IMR-90 (cell line): ENCODE measurements around the gene NBEA.

ENCODE experiments used
- BHLHE40 ChIP-seq: fragments of 150-350 bp; IDR thresholded peaks from 2 replicates; pipeline ENCODE4 v1.6.1; 2016; ENCODE audit warnings: mild to moderate bottlenecking, low read depth, low read length
- CTCF ChIP-seq: conservative IDR thresholded peaks from 2 replicates; pipeline ENCODE4 v1.5.1; 2012; ENCODE audit warnings: mild to moderate bottlenecking, low read depth, low read length, improper control_type of control experiment
- MAFK ChIP-seq: IDR thresholded peaks from 2 replicates; pipeline ENCODE4 v1.6.1; 2012; ENCODE audit warnings: low read depth, low read length, improper control_type of control experiment
- POLR2A ChIP-seq: IDR thresholded peaks from 2 replicates; pipeline ENCODE4 v1.6.1; 2012; ENCODE audit warnings: mild to moderate bottlenecking, low read depth, low read length
- RCOR1 ChIP-seq: IDR thresholded peaks from 2 replicates; pipeline ENCODE4 v1.6.1; 2012; ENCODE audit warnings: mild to moderate bottlenecking, low read length, improper control_type of control experiment; ENCODE audit not compliant: insufficient replicate concordance
- SMC3 ChIP-seq: fragments of 150-350 bp; IDR thresholded peaks from 2 replicates; pipeline ENCODE4 v1.6.1; 2016; ENCODE audit warnings: low read depth, mild to moderate bottlenecking, antibody characterized with exemption, low read length, moderate library complexity

DNA sequence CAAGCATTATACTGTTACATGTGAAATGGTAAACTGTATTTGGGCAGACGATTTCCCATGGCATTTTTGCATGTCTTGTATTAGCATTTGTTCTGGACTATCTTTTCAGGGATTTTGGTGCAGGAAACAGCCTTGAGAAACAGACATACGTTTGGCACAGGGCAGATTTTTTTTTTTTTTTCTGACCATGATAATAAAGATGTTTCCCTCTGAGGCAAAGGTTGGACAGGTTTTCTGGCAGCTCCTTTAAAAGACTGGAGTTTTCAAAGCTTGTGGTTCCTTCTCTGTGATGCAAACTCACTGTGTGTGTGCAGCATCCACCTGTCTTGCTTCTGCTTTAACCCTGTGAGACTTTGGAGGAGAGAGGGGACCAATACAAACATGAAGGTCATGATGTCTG is 63.0 kb downstream of the NBEA start:
- TF ChIP-seq POLR2A (no peak), MAFK (no peak), CTCF (no peak), SMC3 (no peak), RCOR1 (no peak), BHLHE40 (no peak)
